Ovary (tissue), 3 donors: ENCODE measurements around the gene MOB4.

Source experiments
- CTCF ChIP-seq, 3 donors: fragments of 450-650 bp in 2 of 3; fragments of 200-600 bp in 1 of 3; IDR thresholded peaks; one replicate each; pipeline versions ENCODE4 v1.5.1 to v1.8.0; 2016 to 2022; ENCODE audit warnings: antibody characterized with exemption in 3 of 3, mild to moderate bottlenecking in 1 of 3
- EP300 ChIP-seq: sonication (generic); formaldehyde crosslinking; IDR thresholded peaks from one replicate; pipeline ENCODE4 v1.6.1; 2017; ENCODE audit warnings: antibody characterized with exemption
- POLR2A ChIP-seq: fragments of 450-650 bp; IDR thresholded peaks from one replicate; pipeline ENCODE4 v1.6.1; 2017; ENCODE audit warnings: antibody characterized with exemption, mild to moderate bottlenecking, moderate library complexity
- donor health status: DM: no; HTN: no; CAD: no.

- TF ChIP-seq POLR2A (no peak), CTCF (IDR thresholded peaks at IDR 0.05) (no peak), EP300 (no peak)
Measured at GRCh38 chr2:197596766-197597165, 80.9 kb downstream of the MOB4 start.
